Endothelial cell (in vitro differentiated cells): ENCODE data around the gene EFCAB12. TPM values are rescaled to one million over a fixed set of nuclear protein-coding genes. Genes with fewer than 3 reads are reported as not detected.

Experiments used
- DNase-seq: peaks from one replicate; pipeline ENCODE4 v3.0.0; 2021; ENCODE audit warnings: low spot score
- H3K27ac Mint-ChIP-seq: one replicate; pipeline ENCODE4 v1.8.0; 2021; ENCODE audit warnings: mixed read lengths, inconsistent platforms; ENCODE audit not compliant: unreplicated experiment
- H3K27me3 Mint-ChIP-seq: one replicate; pipeline ENCODE4 v1.8.0; 2021; ENCODE audit warnings: mild to moderate bottlenecking, moderate library complexity, mixed read lengths, inconsistent platforms; ENCODE audit not compliant: unreplicated experiment
- H3K36me3 Mint-ChIP-seq: one replicate; pipeline ENCODE4 v1.8.0; 2021; ENCODE audit warnings: mild to moderate bottlenecking, low read depth, mixed read lengths, inconsistent platforms; ENCODE audit not compliant: unreplicated experiment
- H3K4me1 Mint-ChIP-seq: one replicate; pipeline ENCODE4 v1.8.0; 2021; ENCODE audit warnings: mild to moderate bottlenecking, mixed read lengths, inconsistent platforms; ENCODE audit not compliant: unreplicated experiment
- H3K4me3 Mint-ChIP-seq: one replicate; pipeline ENCODE4 v1.8.0; 2021; ENCODE audit warnings: mild to moderate bottlenecking, mixed read lengths, inconsistent platforms; ENCODE audit not compliant: unreplicated experiment
- H3K9me3 Mint-ChIP-seq: one replicate; pipeline ENCODE4 v1.8.0; 2021; ENCODE audit warnings: mixed read lengths, inconsistent platforms; ENCODE audit not compliant: unreplicated experiment
- CTCF ChIP-seq: fragments of 200-600 bp; sonication (generic); IDR thresholded peaks from one replicate; pipeline ENCODE4 v1.5.0; 2021; ENCODE audit warnings: antibody characterized with exemption; ENCODE audit not compliant: unreplicated experiment
- long read RNA-seq: library from polyadenylated mRNA; unstranded; transcript quantifications from one replicate; pipeline ENCODE4 v2.0.0, GENCODE V29; 2020; ENCODE audit not compliant: unreplicated experiment
- total RNA-seq: library from RNA; stranded (reverse); fragmentation: NEBNext Ultra II Directional; extraction: Animal tissue kit (Norgen Biotek cat#: 25700); gene quantifications from one replicate; pipeline ENCODE4 v1.2.1, GENCODE V29; 2021; ENCODE audit not compliant: unreplicated experiment

EFCAB12 gene
- total RNA-seq, result 0.21 TPM
- long read RNA-seq, partial matches to known transcripts, result 0 of 1 reads
- long read RNA-seq, other reads (novel, unspliced or antisense), result 1 of 1 reads

DNA sequence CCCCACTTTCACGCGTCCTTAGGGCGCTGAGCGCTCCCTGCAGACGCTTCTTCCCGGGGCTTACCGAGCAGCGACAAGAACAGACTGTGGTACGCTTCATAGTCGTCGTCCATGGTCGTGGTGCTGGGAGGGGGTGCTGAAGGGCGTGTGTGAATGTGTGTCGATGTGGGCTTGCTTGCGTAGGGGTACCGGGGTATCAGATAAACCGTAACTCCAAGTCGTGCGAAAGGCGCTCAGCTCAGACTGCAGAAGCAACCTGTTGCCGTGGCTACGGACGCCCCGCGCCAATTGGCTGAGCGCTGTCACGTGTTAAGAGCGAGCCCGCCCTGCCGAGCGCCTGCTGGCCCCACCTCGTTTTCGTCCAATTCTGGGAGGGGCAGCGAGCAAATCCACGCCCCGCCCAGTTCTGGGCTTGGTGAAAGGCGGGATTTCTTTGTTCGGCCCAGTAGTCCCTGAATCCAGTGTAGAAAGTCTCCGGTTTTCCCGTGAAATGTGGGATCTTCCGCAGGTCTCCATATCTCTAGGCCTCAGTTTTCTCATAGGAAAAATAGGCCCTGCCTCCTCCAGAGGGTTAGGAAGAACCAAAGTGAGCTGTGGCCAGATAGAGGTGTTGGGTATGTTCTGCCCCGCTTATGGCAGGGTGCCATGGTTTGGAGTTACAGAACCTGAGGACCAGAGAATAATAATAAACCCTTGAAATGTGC lies at the start of gene EFCAB12:
TSS of gene EFCAB12 (minus strand) at position 261 of the 704 bp plus-strand sequence. CDS start at position 113, 148 bp downstream.
- TF ChIP-seq CTCF, result no peak
- peaks cover 9% of the 10 kb centered on the region for H3K27me3 Mint-ChIP-seq
- peak within 1 kb of the TSS; percentile 90 for H3K4me3 Mint-ChIP-seq
- peaks cover 32% of the 10 kb centered on the region for H3K4me1 Mint-ChIP-seq
- H3K36me3 Mint-ChIP-seq, result peaks cover 21% of the 10 kb centered on the region
- peak within 1 kb of the TSS; percentile 22 for H3K27ac Mint-ChIP-seq
- DNase-seq, result peak; percentile 94
- H3K9me3 Mint-ChIP-seq, result no peaks in the 10 kb centered on the region

DNA sequence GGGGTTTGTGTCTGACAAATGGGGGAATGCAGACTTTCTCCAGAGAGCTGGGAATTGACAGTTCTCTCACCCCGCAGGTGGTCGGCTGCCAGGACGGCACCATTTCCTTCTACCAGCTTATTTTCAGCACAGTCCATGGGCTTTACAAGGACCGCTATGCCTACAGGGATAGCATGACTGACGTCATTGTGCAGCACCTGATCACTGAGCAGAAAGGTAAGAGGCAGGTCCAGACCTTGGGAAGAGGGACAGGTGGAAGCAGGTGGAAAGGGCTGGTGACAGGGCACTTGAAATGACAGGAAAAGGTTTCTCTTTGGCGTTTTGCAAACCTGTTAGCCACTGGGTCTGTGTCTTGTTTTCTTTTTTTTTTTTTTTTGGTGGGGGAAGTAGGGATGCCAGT lies 48.1 kb upstream of the EFCAB12 start:
- no peak for DNase-seq
- Mint-ChIP-seq H3K4me1 (peaks cover 1% of the 10 kb centered on the region), H3K9me3 (no peaks in the 10 kb centered on the region), H3K36me3 (peaks cover 17% of the 10 kb centered on the region), H3K27me3 (peaks cover 5% of the 10 kb centered on the region), H3K4me3 (no peak overlapping the region), H3K27ac (no peak overlapping the region)
- no peak for TF ChIP-seq CTCF

- Mint-ChIP-seq H3K27me3 (peaks cover 3% of the 10 kb centered on the region), H3K36me3 (peaks cover 17% of the 10 kb centered on the region), H3K27ac (no peak overlapping the region), H3K9me3 (no peaks in the 10 kb centered on the region), H3K4me3 (no peak overlapping the region), H3K4me1 (peaks cover under 1% of the 10 kb centered on the region)
- no peak for DNase-seq
- TF ChIP-seq CTCF, result no peak
Measured at GRCh38 chr3:129475863-129476262, 47.4 kb upstream of the EFCAB12 start.

GRCh38 chr3:129474984-129475804 lies 46.8 kb upstream of the EFCAB12 start:
- no peaks in the 10 kb centered on the region for H3K9me3 Mint-ChIP-seq
- no peak overlapping the region for H3K27ac Mint-ChIP-seq
- H3K36me3 Mint-ChIP-seq, result peaks cover 16% of the 10 kb centered on the region
- H3K27me3 Mint-ChIP-seq, result peaks cover 3% of the 10 kb centered on the region
- H3K4me1 Mint-ChIP-seq, result peaks cover 2% of the 10 kb centered on the region
- H3K4me3 Mint-ChIP-seq, result no peak overlapping the region
- TF ChIP-seq CTCF, result no peak
- DNase-seq, result no peak
